HepG2 (cell line): ENCODE measurements around the gene ALPK3. TPM values are rescaled to one million over a fixed set of nuclear protein-coding genes. Genes with fewer than 3 reads are reported as not detected.
A peak's percentile ranks its signal among the peaks of the same experiment; 100 is the strongest.

ENCODE experiments used
- ATAC-seq: fragments of 200-7000 bp; cut with Tn5 transposase; 3 replicates; pipeline ENCODE4 v1.9.1; 2020; ENCODE audit warnings: mild to moderate bottlenecking, moderate library complexity
- BruUV-seq: library from RNA; stranded (reverse); fragments of 400-500 nt; replicated peaks from 2 replicates; lab custom pipeline; 2021; lab: Mats Ljungman, UMichigan
- CTCF ChIA-PET: fragments of 300-600 bp; formaldehyde crosslinking; extraction: SDS; loops from one replicate; lab custom pipeline; 2021; ENCODE audit warnings: low total read pairs, inconsistent platforms, low intra/inter-chr PET ratio; lab: Yijun Ruan, JAX
- POLR2A ChIA-PET: fragments of 350-600 bp; sonication (Branson Sonifier 250); formaldehyde crosslinking; loops from one replicate; lab custom pipeline; 2020; ENCODE audit warnings: antibody characterized with exemption, inconsistent platforms; lab: Yijun Ruan, JAX
- DNase-seq: peaks from one replicate; pipeline ENCODE4 v3.0.0-alpha.2; 2015; ENCODE audit warnings: low spot score
- FAIRE-seq: peaks from 3 replicates; lab custom pipeline; 2011; peaks lifted over from hg19 to GRCh38; lab: Jason Lieb, UNC
- H2AFZ ChIP-seq: one replicate; pipeline ENCODE4 v1.6.1; 2011; ENCODE audit warnings: low read length, inconsistent platforms
- H3K27ac ChIP-seq: fragments of 300-600 bp; 3 replicates; pipeline ENCODE4 v1.8.0; 2011; ENCODE audit warnings: mixed run types, mild to moderate bottlenecking, mixed read lengths, low read length, inconsistent platforms; ENCODE audit not compliant: insufficient read depth; ENCODE audit errors: extremely low read length
- H3K27me3 ChIP-seq, 2 experiments: fragments of 200-600 bp in 1 of 2; 2 replicates in 1 of 2; 3 replicates in 1 of 2; pipeline versions ENCODE4 v1.6.0 to v1.8.0; 2011; ENCODE audit warnings: low read length in 2 of 2, mild to moderate bottlenecking in 2 of 2, moderate library complexity in 2 of 2, inconsistent platforms in 1 of 2; ENCODE audit not compliant: insufficient read depth in 2 of 2, control insufficient read depth in 1 of 2
- H3K36me3 ChIP-seq, 2 experiments: fragments of 200-600 bp in 1 of 2; replicated peaks in 1 of 2; 2 replicates in 1 of 2; 3 replicates in 1 of 2; pipeline versions ENCODE4 v1.5.1 to v1.8.0; 2011; ENCODE audit warnings: low read length in 2 of 2, inconsistent platforms in 1 of 2; ENCODE audit not compliant: insufficient read depth in 2 of 2, control insufficient read depth in 1 of 2
- H3K4me1 ChIP-seq: 2 replicates; pipeline ENCODE4 v1.5.1; 2012; ENCODE audit warnings: low read length, inconsistent platforms; ENCODE audit not compliant: insufficient read depth
- H3K4me2 ChIP-seq: 2 replicates; pipeline ENCODE4 v1.6.0; 2011; ENCODE audit warnings: low read depth, low read length, inconsistent platforms
- H3K4me3 ChIP-seq, 3 experiments: fragments of 200-600 bp in 1 of 3; sonication (generic), shearing (Covaris generic) in 1 of 3; replicated peaks in 1 of 3; 2 replicates each; pipeline ENCODE4 v1.5.1; 2011 to 2016; ENCODE audit warnings: low read length in 3 of 3, inconsistent platforms in 2 of 3, low read depth in 2 of 3, mild to moderate bottlenecking in 2 of 3, control low read depth in 1 of 3, mixed read lengths in 1 of 3; ENCODE audit not compliant: insufficient read depth in 1 of 3
- H3K79me2 ChIP-seq: one replicate; pipeline ENCODE4 v1.6.1; 2011; ENCODE audit warnings: low read length, inconsistent platforms; ENCODE audit not compliant: insufficient read depth
- H3K9ac ChIP-seq: 2 replicates; pipeline ENCODE4 v1.6.0; 2011; ENCODE audit warnings: mild to moderate bottlenecking, low read depth, low read length, inconsistent platforms; ENCODE audit not compliant: insufficient read depth
- H3K9me3 ChIP-seq: 2 replicates; pipeline ENCODE4 v1.5.1; 2012; ENCODE audit warnings: mild to moderate bottlenecking, low read length
- H4K20me1 ChIP-seq: 2 replicates; pipeline ENCODE4 v1.6.0; 2011; ENCODE audit warnings: inconsistent platforms, mild to moderate bottlenecking, low read length, moderate library complexity; ENCODE audit not compliant: insufficient read depth
- CEBPB ChIP-seq: IDR thresholded peaks from 2 replicates; pipeline ENCODE4 v1.6.1; 2011; ENCODE audit warnings: low read depth, low read length, improper control_type of control experiment, borderline replicate concordance
- FOXK1 ChIP-seq: sonication (generic); formaldehyde crosslinking; IDR thresholded peaks from 2 replicates; pipeline ENCODE4 v1.4.0; 2020; ENCODE audit warnings: low read depth, missing genetic modification reagents, borderline replicate concordance
- FOXO1 ChIP-seq: sonication (generic); formaldehyde crosslinking; IDR thresholded peaks from 2 replicates; pipeline ENCODE4 v1.4.0; 2020; ENCODE audit warnings: missing genetic modification reagents
- MATR3 ChIP-seq: sonication (generic); formaldehyde crosslinking; IDR thresholded peaks from 2 replicates; pipeline ENCODE4 v1.4.0; 2020; ENCODE audit warnings: missing genetic modification reagents
- MEF2D ChIP-seq: sonication (generic); formaldehyde crosslinking; IDR thresholded peaks from 2 replicates; pipeline ENCODE4 v1.5.1; 2020; ENCODE audit warnings: mild to moderate bottlenecking, missing genetic modification reagents
- WGBS: methylation state at CpG from one replicate; pipeline ENCODE4 v1.1.6; 2017; ENCODE audit warnings: low lambda C conversion rate; 5-methylcytosine and 5-hydroxymethylcytosine counted together
- in situ Hi-C: cut with HindIII; loops from 2 replicates; pipeline ENCODE4 v1.10.0; 2017; ENCODE audit warnings: low pct_unique_long_range_greater_than_20kb; ENCODE audit not compliant: extremely low pct_ligation_motif_present
- intact Hi-C: fragments of 100-400 bp; cut with micrococcal nuclease; formaldehyde crosslinking; loops from one replicate; pipeline ENCODE4 v1.10.0; 2022; ENCODE audit not compliant: unreplicated experiment
- polyA plus RNA-seq, 8 experiments: library from polyadenylated mRNA; depleted of rRNA in 3 of 8; stranded (reverse) in 7 of 8; unstranded in 1 of 8; fragments of >200 nt; fragmentation: Illumina TruSeq in 4 of 8; extraction: Trizol in 4 of 8; gene quantifications; 2 replicates each; pipeline versions ENCODE4 v1.2.1 to v1.2.3, GENCODE V29; 2011 to 2016; ENCODE audit warnings: low read depth in 4 of 8, missing spikeins in 1 of 8, mixed read lengths in 1 of 8; ENCODE audit not compliant: insufficient read depth in 1 of 8
- total RNA-seq, 5 experiments: library from RNA; depleted of rRNA; stranded (reverse); fragments of >200 nt; fragmentation: Illumina TruSeq; extraction: Trizol; gene quantifications; 2 replicates each; pipeline ENCODE4 v1.2.3, GENCODE V29; 2016; ENCODE audit warnings: low read depth in 1 of 5
- TF ChIP-seq, protein P1 (sequence below): IDR thresholded peaks from 2 replicates; pipeline ENCODE4 v1.6.1; 2016

The ALPK3 gene
- total and polyA plus RNA-seq, 2 of the 13 experiments (the other 11 are each of a cell fraction or from before 2014, with no cell fraction given): 0.04 to 0.42 TPM

- TF ChIP-seq, protein P1, sequence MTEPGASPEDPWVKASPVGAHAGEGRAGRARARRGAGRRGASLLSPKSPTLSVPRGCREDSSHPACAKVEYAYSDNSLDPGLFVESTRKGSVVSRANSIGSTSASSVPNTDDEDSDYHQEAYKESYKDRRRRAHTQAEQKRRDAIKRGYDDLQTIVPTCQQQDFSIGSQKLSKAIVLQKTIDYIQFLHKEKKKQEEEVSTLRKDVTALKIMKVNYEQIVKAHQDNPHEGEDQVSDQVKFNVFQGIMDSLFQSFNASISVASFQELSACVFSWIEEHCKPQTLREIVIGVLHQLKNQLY (CRISPR knock-in tag): no peak
Observed at GRCh38 chr15:84827246-84827645, 10.1 kb downstream of the ALPK3 start (continued).

DNA sequence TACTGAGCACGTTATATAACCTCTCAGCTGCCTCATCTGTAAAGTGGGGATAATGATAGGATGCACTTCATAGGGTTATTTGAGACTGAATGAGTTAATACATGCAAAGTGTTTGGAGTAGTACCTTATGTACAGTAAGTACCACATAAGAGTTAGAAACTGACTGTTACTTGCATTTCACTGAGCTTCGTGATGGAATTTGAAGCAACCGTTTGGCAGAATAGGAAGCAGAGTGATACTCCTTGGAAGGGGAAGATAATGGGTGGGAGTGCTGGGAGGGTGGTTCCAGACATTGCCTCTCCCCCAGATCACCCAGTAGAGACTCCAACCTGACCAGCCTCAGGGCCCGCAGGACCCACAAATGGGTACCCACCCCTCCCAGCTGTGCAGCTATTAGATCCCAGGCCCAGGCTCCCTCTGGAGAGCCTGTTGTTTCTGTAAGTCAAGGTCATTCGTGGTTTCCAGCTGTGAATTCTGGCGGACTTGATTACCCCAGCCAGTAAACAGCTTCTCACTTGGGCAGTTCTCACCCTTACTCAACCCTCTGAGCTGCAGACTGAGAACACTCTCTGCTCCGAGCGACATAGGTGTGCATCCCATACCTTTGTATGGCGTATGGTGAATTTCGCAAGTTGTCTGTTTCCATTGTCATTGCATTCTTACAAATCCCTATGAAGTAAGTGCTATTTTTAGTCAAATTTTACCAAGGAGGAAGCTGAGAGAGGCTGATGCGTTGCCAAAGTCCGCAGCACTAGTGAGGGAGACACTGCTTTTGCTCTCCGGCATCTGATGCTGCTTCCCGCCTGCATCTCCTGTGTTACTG lies 11.1 kb downstream of the ALPK3 start:
- H3K9ac ChIP-seq: no peak overlapping the region
- H3K27me3 ChIP-seq: no peaks in the 10 kb centered on the region; a peak in 2 of 5 replicates
- ChIA-PET CTCF (no interaction called here), POLR2A (interaction anchor here (1.0 kb wide), 1 partner anchor 9 kb away, joined by 4 read pairs; no protein-coding TSS in a partner anchor)
- no peak for FAIRE-seq
- no peak overlapping the region for H2AFZ ChIP-seq
- in situ Hi-C loops: loop anchor here (5.0 to 25.0 kb wide), 3 partner anchors 99 to 334 kb away; no protein-coding TSS in a partner anchor
- intact Hi-C loops: loop anchor here (10.0 kb wide), 1 partner anchor 47 kb away; no protein-coding TSS in a partner anchor
- no peak for DNase-seq
- no peaks in the 10 kb centered on the region for H3K36me3 ChIP-seq
- H3K79me2 ChIP-seq: no peaks in the 10 kb centered on the region
- 39% methylated on average over 12 of the region's 14 CpGs for WGBS
- no TSS peak for BruUV-seq
- no peak for TF ChIP-seq MATR3 (CRISPR knock-in tag)
- no peak for TF ChIP-seq MEF2D (CRISPR knock-in tag)
- TF ChIP-seq FOXK1: no peak
- no peak for TF ChIP-seq FOXO1
- peak; percentile 11; the same call in 1 of the 2 replicates for TF ChIP-seq CEBPB
- H3K27ac ChIP-seq: no peak overlapping the region
- ATAC-seq: no peak
- H3K4me2 ChIP-seq: no peak overlapping the region
- H3K4me1 ChIP-seq: peaks cover 25% of the 10 kb centered on the region
- H3K9me3 ChIP-seq: no peaks in the 10 kb centered on the region
- no peak overlapping the region for H3K4me3 ChIP-seq
- H4K20me1 ChIP-seq: no peaks in the 10 kb centered on the region
